ENCODE results near the gene CLEC20A. TPM values are rescaled to one million over a fixed set of nuclear protein-coding genes. Genes with fewer than 3 reads are reported as not detected.

CLEC20A gene
- total RNA-seq, 2 donors from 2014 or later: not detected

GRCh38 chr1:178434899-178435435, 61.8 kb downstream of the CLEC20A start:
- ATAC-seq (no peak), DNase-seq (no peak)
- no peaks in the 10 kb centered on the region for H3K9me3 ChIP-seq (ENCODE audit: control insufficient read depth, low read length, poor library complexity, severe bottlenecking)
- Mint-ChIP-seq H3K4me3 (no peak overlapping the region), H3K27ac (no peak overlapping the region), H3K27me3 (no peaks in the 10 kb centered on the region), H3K36me3 (ENCODE audit: low read depth) (no peaks in the 10 kb centered on the region), H3K4me1 (no peaks in the 10 kb centered on the region)

GRCh38 chr1:178434360-178434759, 62.4 kb downstream of the CLEC20A start:
- H3K36me3 Mint-ChIP-seq (ENCODE audit: low read depth): no peaks in the 10 kb centered on the region
- H3K27me3 Mint-ChIP-seq: peaks cover 5% of the 10 kb centered on the region
- no peak for DNase-seq

More at GRCh38 chr1:178434360-178434759, 62.4 kb downstream of the CLEC20A start:
- no peak overlapping the region for H3K4me3 Mint-ChIP-seq
- no peaks in the 10 kb centered on the region for H3K9me3 ChIP-seq (ENCODE audit: control insufficient read depth, low read length, poor library complexity, severe bottlenecking)
- H3K27ac Mint-ChIP-seq: no peak overlapping the region
- no peak for ATAC-seq
- no peaks in the 10 kb centered on the region for H3K4me1 Mint-ChIP-seq

Other genes starting within 250 kb of the CLEC20A start
- not detected for gene TEX35, start 16.1 kb upstream of the CLEC20A start, total RNA-seq
- gene RALGPS2, start 228.3 kb upstream of the CLEC20A start, total RNA-seq: 10 to 100 TPM in 1 of 2 donors, 1 to 10 TPM in 1; 6.8 to 17.0 TPM